ENCODE data around the gene CRYBB3.

DNA sequence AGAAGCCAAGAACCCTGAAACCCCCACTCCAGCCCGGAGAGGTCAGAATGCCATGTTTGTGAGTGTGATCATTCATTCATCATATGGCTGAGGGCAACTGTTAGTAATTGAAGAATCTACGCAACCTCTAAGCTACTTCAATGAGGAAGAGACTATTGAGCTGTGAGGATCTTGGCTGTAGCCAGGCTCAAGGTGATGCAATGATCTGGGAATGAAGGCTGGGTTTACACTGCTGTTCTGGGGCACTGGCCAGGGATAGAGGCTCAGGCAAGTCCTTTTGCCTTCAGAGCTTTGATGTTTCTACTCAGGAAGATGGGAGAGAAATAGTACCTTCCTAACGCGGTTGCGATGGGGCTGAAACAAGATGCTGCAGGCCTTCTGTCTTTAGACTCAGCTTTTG is 32.6 kb downstream of the CRYBB3 start:
- TF ChIP-seq, protein P1, sequence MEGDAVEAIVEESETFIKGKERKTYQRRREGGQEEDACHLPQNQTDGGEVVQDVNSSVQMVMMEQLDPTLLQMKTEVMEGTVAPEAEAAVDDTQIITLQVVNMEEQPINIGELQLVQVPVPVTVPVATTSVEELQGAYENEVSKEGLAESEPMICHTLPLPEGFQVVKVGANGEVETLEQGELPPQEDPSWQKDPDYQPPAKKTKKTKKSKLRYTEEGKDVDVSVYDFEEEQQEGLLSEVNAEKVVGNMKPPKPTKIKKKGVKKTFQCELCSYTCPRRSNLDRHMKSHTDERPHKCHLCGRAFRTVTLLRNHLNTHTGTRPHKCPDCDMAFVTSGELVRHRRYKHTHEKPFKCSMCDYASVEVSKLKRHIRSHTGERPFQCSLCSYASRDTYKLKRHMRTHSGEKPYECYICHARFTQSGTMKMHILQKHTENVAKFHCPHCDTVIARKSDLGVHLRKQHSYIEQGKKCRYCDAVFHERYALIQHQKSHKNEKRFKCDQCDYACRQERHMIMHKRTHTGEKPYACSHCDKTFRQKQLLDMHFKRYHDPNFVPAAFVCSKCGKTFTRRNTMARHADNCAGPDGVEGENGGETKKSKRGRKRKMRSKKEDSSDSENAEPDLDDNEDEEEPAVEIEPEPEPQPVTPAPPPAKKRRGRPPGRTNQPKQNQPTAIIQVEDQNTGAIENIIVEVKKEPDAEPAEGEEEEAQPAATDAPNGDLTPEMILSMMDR (optimal IDR thresholded peaks at IDR 0.05 in 1 of 3, IDR thresholded peaks at IDR 0.05 in 1 of 3, conservative IDR thresholded peaks at IDR 0.05 in 1 of 3; ENCODE audit: extremely low read depth in 1 of 3, insufficient read depth in 2 of 3, low read length in 3 of 3), result no peak
- no peak for TF ChIP-seq EZH2 (IDR thresholded peaks at IDR 0.05; ENCODE audit: low read length)
